Iris pigment epithelial cell (primary cell): ENCODE data around the gene DUSP9.

ENCODE experiments used
- DNase-seq: peaks from one replicate; pipeline ENCODE4 v3.0.0-alpha.2; 2011; ENCODE audit warnings: low read depth

The DUSP9 gene

GRCh38 chrX:153648358-153649177 lies 1.6 kb downstream of the DUSP9 start:
- DNase-seq, result no peak

GRCh38 chrX:153649178-153649914 lies 2.3 kb downstream of the DUSP9 start:
- no peak for DNase-seq

- no peak for DNase-seq
Measured at GRCh38 chrX:153649915-153650782, 3.1 kb downstream of the DUSP9 start.

GRCh38 chrX:153650959-153651358 lies 4.0 kb downstream of the DUSP9 start:
- no peak for DNase-seq

GRCh38 chrX:153651540-153652079 lies 4.6 kb downstream of the DUSP9 start:
- no peak for DNase-seq

- no peak for DNase-seq
Measured at GRCh38 chrX:153653556-153653955, 6.6 kb downstream of the DUSP9 start.

GRCh38 chrX:153657161-153657560 lies 10.2 kb downstream of the DUSP9 start:
- no peak for DNase-seq

GRCh38 chrX:153659268-153659667 lies 12.3 kb downstream of the DUSP9 start:
- DNase-seq, result no peak

- DNase-seq, result peak; percentile 13
Measured at GRCh38 chrX:153662266-153662665, 15.3 kb downstream of the DUSP9 start.

GRCh38 chrX:153665726-153666306 lies 18.8 kb downstream of the DUSP9 start:
- DNase-seq, result no peak

GRCh38 chrX:153667281-153667955 lies 20.4 kb downstream of the DUSP9 start:
- DNase-seq, result no peak

- peak; percentile 65 for DNase-seq
Measured at GRCh38 chrX:153667956-153668396, 21.0 kb downstream of the DUSP9 start.

- DNase-seq, result no peak
Measured at GRCh38 chrX:153668423-153669173, 21.6 kb downstream of the DUSP9 start.

- DNase-seq, result no peak
Measured at GRCh38 chrX:153669174-153669890, 22.3 kb downstream of the DUSP9 start.

- DNase-seq, result no peak
Measured at GRCh38 chrX:153669901-153670731, 23.1 kb downstream of the DUSP9 start.

- DNase-seq, result no peak
Measured at GRCh38 chrX:153670748-153671588, 24.0 kb downstream of the DUSP9 start.

- DNase-seq, result no peak
Measured at GRCh38 chrX:153671589-153672530, 24.9 kb downstream of the DUSP9 start.
